NCI-H1105 (cell line): ENCODE results near the gene TMEM150A.
A peak's percentile ranks its signal among the peaks of the same experiment; 100 is the strongest.
"Not testable (repeated sequence)": the region's sequence is repeated elsewhere in the genome, so short reads cannot be mapped to it uniquely, and the experiment has no call there.

ENCODE experiments used
- DNase-seq: peaks from one replicate; lab custom pipeline; 2025; lab: John Stamatoyannopoulos, UW

TMEM150A gene

GRCh38 chr2:85611705-85612587 lies 9.4 kb upstream of the TMEM150A start, which contains the start of gene C2orf68:
Gene C2orf68 (minus strand): TSS chr2:85612066. CDS start chr2:85611984, 82 bp downstream.
- peak; percentile 87 for DNase-seq

GRCh38 chr2:85611217-85611704 lies 8.8 kb upstream of the TMEM150A start:
- no peak for DNase-seq

- DNase-seq = no peak
Observed at GRCh38 chr2:85607268-85608215, 5.0 kb upstream of the TMEM150A start.

- DNase-seq = no peak
Observed at GRCh38 chr2:85606116-85606455, 3.6 kb upstream of the TMEM150A start.

- peak; percentile 11 for DNase-seq
Observed at GRCh38 chr2:85605406-85606115, 3.1 kb upstream of the TMEM150A start.

- no peak for DNase-seq
Observed at GRCh38 chr2:85604568-85605339, 2.3 kb upstream of the TMEM150A start.

GRCh38 chr2:85604133-85604444 lies 1.6 kb upstream of the TMEM150A start:
- DNase-seq = not testable (repeated sequence)

- no peak for DNase-seq
Observed at GRCh38 chr2:85601771-85602475, 575 bp downstream of the TMEM150A start.

- no peak for DNase-seq
Observed at GRCh38 chr2:85600951-85601770, 1.3 kb downstream of the TMEM150A start.

- DNase-seq = no peak
Observed at GRCh38 chr2:85600235-85600575, 2.3 kb downstream of the TMEM150A start.

GRCh38 chr2:85599468-85600234 lies 2.8 kb downstream of the TMEM150A start:
- DNase-seq = no peak

- DNase-seq = no peak
Observed at GRCh38 chr2:85598594-85599340, 3.7 kb downstream of the TMEM150A start.

GRCh38 chr2:85597241-85597640 lies 5.3 kb downstream of the TMEM150A start:
- no peak for DNase-seq

GRCh38 chr2:85596486-85597143 lies 5.9 kb downstream of the TMEM150A start:
- DNase-seq = no peak

GRCh38 chr2:85596026-85596333 lies 6.5 kb downstream of the TMEM150A start:
- no peak for DNase-seq

- DNase-seq = peak; percentile 92
Observed at GRCh38 chr2:85595301-85596025, 7.0 kb downstream of the TMEM150A start, which contains the start of gene RNF181. Gene RNF181 (plus strand): TSS chr2:85595745. CDS start chr2:85595764, 19 bp downstream.

GRCh38 chr2:85594715-85595300 lies 7.7 kb downstream of the TMEM150A start:
- no peak for DNase-seq
